Type B pancreatic cell (in vitro differentiated cells): ENCODE data around the gene CLMN. TPM values are rescaled to one million over a fixed set of nuclear protein-coding genes. Genes with fewer than 3 reads are reported as not detected.

Experiments
- DNase-seq: peaks from one replicate; pipeline ENCODE4 v3.0.0; 2021; ENCODE audit warnings: mixed read lengths; ENCODE audit not compliant: unreplicated experiment; ENCODE audit errors: extremely low spot score
- H3K27ac Mint-ChIP-seq: 2 replicates; pipeline ENCODE4 v1.8.0; 2021; ENCODE audit warnings: mild to moderate bottlenecking, mixed read lengths
- H3K27me3 Mint-ChIP-seq: 2 replicates; pipeline ENCODE4 v1.8.0; 2021; ENCODE audit warnings: mixed read lengths
- H3K36me3 Mint-ChIP-seq: 2 replicates; pipeline ENCODE4 v1.8.0; 2021; ENCODE audit warnings: mixed read lengths
- H3K4me1 Mint-ChIP-seq: one replicate; pipeline ENCODE4 v1.8.0; 2021; ENCODE audit warnings: mixed read lengths; ENCODE audit not compliant: unreplicated experiment
- H3K4me3 Mint-ChIP-seq: 2 replicates; pipeline ENCODE4 v1.8.0; 2021; ENCODE audit warnings: mild to moderate bottlenecking, mixed read lengths
- H3K9me3 Mint-ChIP-seq: 2 replicates; pipeline ENCODE4 v1.8.0; 2021; ENCODE audit warnings: mixed read lengths
- CTCF ChIP-seq: fragments of 200-600 bp; sonication (generic); conservative IDR thresholded peaks from 2 replicates; pipeline ENCODE4 v1.5.0; 2021; ENCODE audit warnings: antibody characterized with exemption, mild to moderate bottlenecking
- total RNA-seq: library from RNA; stranded (reverse); gene quantifications from 2 replicates; pipeline ENCODE4 v1.2.1, GENCODE V29; 2021; ENCODE audit warnings: low replicate concordance

CLMN gene
- total RNA-seq, 1 donor from 2014 or later: 23.0 TPM

- no peaks in the 10 kb centered on the region for H3K36me3 Mint-ChIP-seq
- peaks cover 6% of the 10 kb centered on the region for H3K9me3 Mint-ChIP-seq
- peak; percentile 47 for DNase-seq
- no peak overlapping the region for H3K4me3 Mint-ChIP-seq
- H3K27ac Mint-ChIP-seq: peak overlapping the region; percentile 41
- TF ChIP-seq CTCF: no peak
- peaks cover 12% of the 10 kb centered on the region for H3K4me1 Mint-ChIP-seq
- H3K27me3 Mint-ChIP-seq: no peaks in the 10 kb centered on the region
These were observed 57.8 kb downstream of the CLMN start for GRCh38 chr14:95261616-95262510.

GRCh38 chr14:95260537-95261361 lies 59.0 kb downstream of the CLMN start:
- Mint-ChIP-seq H3K9me3 (peaks cover 1% of the 10 kb centered on the region), H3K4me3 (no peak overlapping the region), H3K27ac (no peak overlapping the region), H3K36me3 (no peaks in the 10 kb centered on the region), H3K4me1 (peaks cover 19% of the 10 kb centered on the region), H3K27me3 (no peaks in the 10 kb centered on the region)
- DNase-seq: peak; percentile 27
- no peak for TF ChIP-seq CTCF

GRCh38 chr14:95258754-95259593 lies 60.7 kb downstream of the CLMN start:
- H3K36me3 Mint-ChIP-seq: no peaks in the 10 kb centered on the region
- H3K4me1 Mint-ChIP-seq: peaks cover 18% of the 10 kb centered on the region
- DNase-seq: peak; percentile 63
- no peak overlapping the region for H3K27ac Mint-ChIP-seq
- TF ChIP-seq CTCF: no peak
- no peak overlapping the region for H3K4me3 Mint-ChIP-seq
- H3K27me3 Mint-ChIP-seq: no peaks in the 10 kb centered on the region
- no peaks in the 10 kb centered on the region for H3K9me3 Mint-ChIP-seq

GRCh38 chr14:95258156-95258555 lies 61.6 kb downstream of the CLMN start:
- Mint-ChIP-seq H3K4me3 (no peak overlapping the region), H3K4me1 (peaks cover 20% of the 10 kb centered on the region), H3K9me3 (no peaks in the 10 kb centered on the region), H3K36me3 (no peaks in the 10 kb centered on the region), H3K27ac (no peak overlapping the region), H3K27me3 (no peaks in the 10 kb centered on the region)
- DNase-seq: no peak
- TF ChIP-seq CTCF: no peak

GRCh38 chr14:95257521-95257920 lies 62.2 kb downstream of the CLMN start:
- Mint-ChIP-seq H3K4me1 (peaks cover 26% of the 10 kb centered on the region), H3K4me3 (no peak overlapping the region), H3K9me3 (no peaks in the 10 kb centered on the region), H3K36me3 (no peaks in the 10 kb centered on the region), H3K27me3 (no peaks in the 10 kb centered on the region), H3K27ac (no peak overlapping the region)
- TF ChIP-seq CTCF: no peak
- peak; percentile 50 for DNase-seq
